Measurements from ENCODE around the gene SLC1A4.

Gene SLC1A4

GRCh38 chr2:65072181-65072970, 83.2 kb downstream of the SLC1A4 start:
- Histone ChIP-seq H3K27me3 (ENCODE audit: low read length) (no peaks in the 10 kb centered on the region), H3F3A (ENCODE audit: insufficient read depth) (0 out of 2 replicates have a peak, but pooled peaks cover 4% of the 10 kb centered on the region), H3K9ac (ENCODE audit: low read length) (no peak overlapping the region), H3K79me2 (ENCODE audit: insufficient read depth, low read length) (no peaks in the 10 kb centered on the region), H3K9me2 (replicated peaks; ENCODE audit: insufficient read depth, low read length) (no peaks in the 10 kb centered on the region), H3K4me2 (ENCODE audit: low read depth, low read length, poor library complexity, severe bottlenecking) (no peak overlapping the region), H2AFZ (ENCODE audit: low read depth, low read length, severe bottlenecking) (no peak overlapping the region), H4K20me1 (ENCODE audit: low read depth, low read length) (no peaks in the 10 kb centered on the region), H3K27ac (ENCODE audit: low read depth, low read length) (no peak overlapping the region), H3K4me3 (ENCODE audit: insufficient read depth, low read length, poor library complexity, severe bottlenecking) (no peak overlapping the region), H3K9me3 (ENCODE audit: insufficient read depth, low read length) (no peaks in the 10 kb centered on the region), H3K36me3 (ENCODE audit: low read length) (no peaks in the 10 kb centered on the region)
- TF ChIP-seq EZH2phosphoT487 (conservative IDR thresholded peaks at IDR 0.05; ENCODE audit: low read length) (no peak), CTCF (IDR thresholded peaks at IDR 0.05; ENCODE audit: insufficient read depth, low read length, poor library complexity, severe bottlenecking) (no peak)
